ENCODE measurements around the gene FLVCR1. TPM values are rescaled to one million over a fixed set of nuclear protein-coding genes. Genes with fewer than 3 reads are reported as not detected.

The FLVCR1 gene
- total RNA-seq, 2 donors from 2014 or later = 47.3 to 49.2 TPM

GRCh38 chr1:212938846-212939245, 80.8 kb downstream of the FLVCR1 start:
- 88 to 93% methylated on average over 4 to 6 of the region's 6 CpGs for WGBS, 2 experiments (ENCODE audit: insufficient coverage in 1 of 2, insufficient read length in 1 of 2)
- Histone ChIP-seq H3K36me3 (ENCODE audit: control insufficient read depth, insufficient read depth, low read length) (no peaks in the 10 kb centered on the region), H3K4me3 (ENCODE audit: low read length) (no peak overlapping the region), H3K9me3 (ENCODE audit: control insufficient read depth, low read length) (peaks cover 22% of the 10 kb centered on the region), H3K27me3 (ENCODE audit: control insufficient read depth, insufficient read depth, low read length, poor library complexity, severe bottlenecking) (no peaks in the 10 kb centered on the region), H3K27ac (ENCODE audit: low read depth, low read length) (no peak overlapping the region), H3K9ac (ENCODE audit: extremely low read depth, low read length, poor library complexity, severe bottlenecking) (no peak overlapping the region), H3K4me1 (ENCODE audit: control insufficient read depth, insufficient read depth, low read length) (no peaks in the 10 kb centered on the region)
- H3K27me3 Mint-ChIP-seq (ENCODE audit: insufficient read depth) = no peaks in the 10 kb centered on the region
- peaks cover 7% of the 10 kb centered on the region for H3K4me1 Mint-ChIP-seq
- H3K36me3 Mint-ChIP-seq (ENCODE audit: low read depth) = peaks cover 4% of the 10 kb centered on the region
- H3K9me3 Mint-ChIP-seq = peaks cover 16% of the 10 kb centered on the region
- no peak overlapping the region for H3K27ac Mint-ChIP-seq
- no peak overlapping the region for H3K4me3 Mint-ChIP-seq
- TF ChIP-seq CTCF (conservative IDR thresholded peaks at IDR 0.05) = no peak
- no peak for DNase-seq

GRCh38 chr1:212941452-212941851, 83.4 kb downstream of the FLVCR1 start:
- peaks cover 4% of the 10 kb centered on the region for H3K27me3 Mint-ChIP-seq (ENCODE audit: insufficient read depth)
- H3K4me3 Mint-ChIP-seq = no peak overlapping the region
- WGBS, 2 experiments (ENCODE audit: insufficient coverage in 1 of 2, insufficient read length in 1 of 2) = 74 to 87% methylated on average over 1 of the region's 1 CpG

GRCh38 chr1:212942679-212943392, 84.8 kb downstream of the FLVCR1 start:
- Histone ChIP-seq H3K36me3 (ENCODE audit: control insufficient read depth, insufficient read depth, low read length) (no peaks in the 10 kb centered on the region), H3K9me3 (ENCODE audit: control insufficient read depth, low read length) (peaks cover 22% of the 10 kb centered on the region), H3K4me1 (ENCODE audit: control insufficient read depth, insufficient read depth, low read length) (no peaks in the 10 kb centered on the region), H3K27me3 (ENCODE audit: control insufficient read depth, insufficient read depth, low read length, poor library complexity, severe bottlenecking) (no peaks in the 10 kb centered on the region), H3K9ac (ENCODE audit: extremely low read depth, low read length, poor library complexity, severe bottlenecking) (no peak overlapping the region), H3K27ac (ENCODE audit: low read depth, low read length) (no peak overlapping the region), H3K4me3 (ENCODE audit: low read length) (no peak overlapping the region)
- Mint-ChIP-seq H3K27ac (no peak overlapping the region), H3K36me3 (ENCODE audit: low read depth) (peaks cover 4% of the 10 kb centered on the region), H3K9me3 (peaks cover 16% of the 10 kb centered on the region), H3K4me3 (no peak overlapping the region), H3K4me1 (peaks cover 7% of the 10 kb centered on the region), H3K27me3 (ENCODE audit: insufficient read depth) (peaks cover 4% of the 10 kb centered on the region)
- 90 to 96% methylated on average over 6 of the region's 6 CpGs for WGBS, 2 experiments (ENCODE audit: insufficient coverage in 1 of 2, insufficient read length in 1 of 2)
- TF ChIP-seq CTCF (conservative IDR thresholded peaks at IDR 0.05) = no peak
- no peak for DNase-seq

More at GRCh38 chr1:212941452-212941851, 83.4 kb downstream of the FLVCR1 start:
- Histone ChIP-seq H3K4me3 (ENCODE audit: low read length) (no peak overlapping the region), H3K9me3 (ENCODE audit: control insufficient read depth, low read length) (peaks cover 22% of the 10 kb centered on the region), H3K4me1 (ENCODE audit: control insufficient read depth, insufficient read depth, low read length) (no peaks in the 10 kb centered on the region), H3K27me3 (ENCODE audit: control insufficient read depth, insufficient read depth, low read length, poor library complexity, severe bottlenecking) (no peaks in the 10 kb centered on the region), H3K36me3 (ENCODE audit: control insufficient read depth, insufficient read depth, low read length) (no peaks in the 10 kb centered on the region), H3K9ac (ENCODE audit: extremely low read depth, low read length, poor library complexity, severe bottlenecking) (no peak overlapping the region), H3K27ac (ENCODE audit: low read depth, low read length) (no peak overlapping the region)
- peaks cover 4% of the 10 kb centered on the region for H3K36me3 Mint-ChIP-seq (ENCODE audit: low read depth)
- peaks cover 7% of the 10 kb centered on the region for H3K4me1 Mint-ChIP-seq
- no peak for DNase-seq
- peaks cover 16% of the 10 kb centered on the region for H3K9me3 Mint-ChIP-seq
- TF ChIP-seq CTCF (conservative IDR thresholded peaks at IDR 0.05) = no peak
- no peak overlapping the region for H3K27ac Mint-ChIP-seq
